GM23338 (cell line): Measurements from ENCODE around the gene EPC1. TPM values are rescaled to one million over a fixed set of nuclear protein-coding genes. Genes with fewer than 3 reads are reported as not detected.

Experiments
- ATAC-seq: fragments of 200-7000 bp; cut with Tn5 transposase; 3 replicates; pipeline ENCODE4 v1.9.1; 2020
- DNase-seq: peaks from one replicate; pipeline ENCODE4 v3.0.0-alpha.2; 2015; ENCODE audit warnings: low spot score
- H2AFZ ChIP-seq: fragments of 200-600 bp; sonication (generic); 2 replicates; pipeline ENCODE4 v1.8.0; 2016; ENCODE audit warnings: antibody characterized with exemption, mild to moderate bottlenecking, moderate library complexity
- H3F3A ChIP-seq: fragments of 200-600 bp; sonication (generic); replicated peaks from 2 replicates; pipeline ENCODE4 v1.8.0; 2017; ENCODE audit warnings: antibody characterized with exemption, mixed run types, low read depth
- H3K27ac ChIP-seq: fragments of 200-600 bp; sonication (generic); 2 replicates; pipeline ENCODE4 v1.6.1; 2016; ENCODE audit warnings: low read depth
- H3K27me3 ChIP-seq: fragments of 200-600 bp; sonication (generic); 2 replicates; pipeline ENCODE4 v1.8.0; 2016; ENCODE audit warnings: mild to moderate bottlenecking, mixed run types, moderate library complexity; ENCODE audit not compliant: insufficient read depth
- H3K36me3 ChIP-seq: fragments of 200-600 bp; sonication (generic); 2 replicates; pipeline ENCODE4 v1.8.0; 2016; ENCODE audit warnings: mild to moderate bottlenecking; ENCODE audit not compliant: insufficient read depth
- H3K4me1 ChIP-seq: fragments of 200-600 bp; sonication (generic); 2 replicates; pipeline ENCODE4 v1.8.0; 2016; ENCODE audit warnings: mild to moderate bottlenecking, moderate library complexity; ENCODE audit not compliant: insufficient read depth
- H3K4me2 ChIP-seq: fragments of 200-600 bp; sonication (generic); 2 replicates; pipeline ENCODE4 v1.7.1; 2017; ENCODE audit warnings: mixed run types
- H3K4me3 ChIP-seq: fragments of 200-600 bp; sonication (generic); 2 replicates; pipeline ENCODE4 v1.6.1; 2016; ENCODE audit warnings: mixed run types
- H3K79me2 ChIP-seq: fragments of 200-600 bp; sonication (generic); replicated peaks from 2 replicates; pipeline ENCODE4 v1.8.0; 2017; ENCODE audit warnings: mild to moderate bottlenecking; ENCODE audit not compliant: insufficient read depth
- H3K9me2 ChIP-seq: fragments of 200-600 bp; sonication (generic); 2 replicates; pipeline ENCODE4 v1.8.0; 2017; ENCODE audit not compliant: insufficient read depth
- H4K20me1 ChIP-seq: fragments of 200-600 bp; sonication (generic); replicated peaks from 2 replicates; pipeline ENCODE4 v1.8.0; 2017; ENCODE audit warnings: mild to moderate bottlenecking; ENCODE audit not compliant: insufficient read depth
- H3K27ac Mint-ChIP-seq: 2 replicates; pipeline ENCODE4 v1.8.0; 2020; ENCODE audit warnings: inconsistent platforms, mild to moderate bottlenecking, moderate library complexity, mixed read lengths
- H3K27me3 Mint-ChIP-seq: 3 replicates; pipeline ENCODE4 v1.8.0; 2022; ENCODE audit warnings: low read depth, mild to moderate bottlenecking, moderate library complexity, mixed read lengths, inconsistent platforms; ENCODE audit not compliant: insufficient read depth, poor library complexity
- H3K36me3 Mint-ChIP-seq: 3 replicates; pipeline ENCODE4 v1.8.0; 2021; ENCODE audit warnings: low read depth, mild to moderate bottlenecking, inconsistent platforms, moderate library complexity, mixed read lengths
- H3K4me1 Mint-ChIP-seq: 3 replicates; pipeline ENCODE4 v1.8.0; 2020; ENCODE audit warnings: mild to moderate bottlenecking, inconsistent platforms, mixed read lengths
- H3K4me3 Mint-ChIP-seq: 3 replicates; pipeline ENCODE4 v1.8.0; 2021; ENCODE audit warnings: moderate library complexity, mild to moderate bottlenecking, inconsistent platforms, mixed read lengths
- H3K9me3 Mint-ChIP-seq: 3 replicates; pipeline ENCODE4 v1.8.0; 2020; ENCODE audit warnings: moderate library complexity, mild to moderate bottlenecking, inconsistent platforms, mixed read lengths
- ETS1 ChIP-seq: IDR thresholded peaks from 2 replicates; pipeline ENCODE4 v1.6.1; 2016; ENCODE audit warnings: antibody characterized with exemption
- EZH2phosphoT487 ChIP-seq: fragments of 200-600 bp; sonication (generic); IDR thresholded peaks from one replicate; pipeline ENCODE4 v1.8.1; 2018; ENCODE audit warnings: antibody characterized with exemption; ENCODE audit not compliant: unreplicated experiment
- JUNB ChIP-seq: IDR thresholded peaks from one replicate; pipeline ENCODE4 v1.6.1; 2016; ENCODE audit warnings: antibody characterized with exemption; ENCODE audit not compliant: unreplicated experiment
- NANOG ChIP-seq: IDR thresholded peaks from 2 replicates; pipeline ENCODE4 v1.6.1; 2016; ENCODE audit warnings: antibody characterized with exemption, borderline replicate concordance
- POLR2AphosphoS5 ChIP-seq: IDR thresholded peaks from 2 replicates; pipeline ENCODE4 v1.6.1; 2016; ENCODE audit warnings: antibody characterized with exemption, low read depth
- REST ChIP-seq: IDR thresholded peaks from one replicate; pipeline ENCODE4 v1.6.1; 2018; ENCODE audit warnings: antibody characterized with exemption; ENCODE audit not compliant: unreplicated experiment
- STAT1 ChIP-seq: IDR thresholded peaks from one replicate; pipeline ENCODE4 v1.6.1; 2016; ENCODE audit warnings: antibody characterized with exemption; ENCODE audit not compliant: unreplicated experiment
- ZNF114 ChIP-seq: fragments of 250-450 bp; sonication (Bioruptor Pico); IDR thresholded peaks from 2 replicates; pipeline ENCODE4 v1.5.0; 2020; ENCODE audit warnings: mild to moderate bottlenecking, moderate library complexity
- ZNF331 ChIP-seq: fragments of 250-450 bp; sonication (Bioruptor Pico); IDR thresholded peaks from 2 replicates; pipeline ENCODE4 v1.5.0; 2020; ENCODE audit warnings: low read depth, mild to moderate bottlenecking, moderate library complexity
- polyA plus RNA-seq: library from polyadenylated mRNA; unstranded; fragments of >200 nt; fragmentation: Nextera tagmentation; extraction: Ambion mirVana; gene quantifications from 2 replicates; pipeline ENCODE4 v1.2.1, GENCODE V29; 2016
- total RNA-seq: library from RNA; depleted of rRNA; stranded (reverse); fragments of >200 nt; shearing (Covaris generic); gene quantifications from 2 replicates; pipeline ENCODE4 v1.2.3, GENCODE V29; 2014
- TF ChIP-seq, protein P1 (sequence below): fragments of 250-450 bp; sonication (Bioruptor Pico); IDR thresholded peaks from 2 replicates; pipeline ENCODE4 v1.5.0; 2020; ENCODE audit warnings: mild to moderate bottlenecking, moderate library complexity
- TF ChIP-seq, protein P2 (sequence below), 2 experiments: fragments of 200-600 bp in 1 of 2; sonication (generic) in 1 of 2; conservative IDR thresholded peaks; 2 replicates each; pipeline versions ENCODE4 v1.5.1 to v1.6.1; 2016 to 2017; ENCODE audit warnings: antibody characterized with exemption in 2 of 2, low read depth in 2 of 2, mild to moderate bottlenecking in 2 of 2, moderate library complexity in 1 of 2

The EPC1 gene
- total and polyA plus RNA-seq, 2 experiments from 2014 or later: 24.1 to 25.9 TPM

GRCh38 chr10:32240471-32240870 lies 106.5 kb downstream of the EPC1 start:
- H3F3A ChIP-seq: no peaks in the 10 kb centered on the region
- Mint-ChIP-seq H3K27ac (no peak overlapping the region), H3K4me1 (no peaks in the 10 kb centered on the region), H3K27me3 (peaks cover 2% of the 10 kb centered on the region), H3K36me3 (0 out of 3 replicates have a peak, but pooled peaks cover 3% of the 10 kb centered on the region), H3K9me3 (peaks cover 6% of the 10 kb centered on the region), H3K4me3 (no peak overlapping the region)
- H3K79me2 ChIP-seq: no peaks in the 10 kb centered on the region
- H3K36me3 ChIP-seq: no peaks in the 10 kb centered on the region
- no peaks in the 10 kb centered on the region for H3K4me1 ChIP-seq
- no peak overlapping the region for H3K27ac ChIP-seq
- no peak overlapping the region for H3K4me2 ChIP-seq
- ATAC-seq: no peak
- H3K9me2 ChIP-seq: no peaks in the 10 kb centered on the region
- no peak for DNase-seq
- no peak overlapping the region for H2AFZ ChIP-seq
- no peaks in the 10 kb centered on the region for H4K20me1 ChIP-seq
- no peaks in the 10 kb centered on the region for H3K27me3 ChIP-seq
- TF ChIP-seq NANOG: no peak
- TF ChIP-seq, protein P1, sequence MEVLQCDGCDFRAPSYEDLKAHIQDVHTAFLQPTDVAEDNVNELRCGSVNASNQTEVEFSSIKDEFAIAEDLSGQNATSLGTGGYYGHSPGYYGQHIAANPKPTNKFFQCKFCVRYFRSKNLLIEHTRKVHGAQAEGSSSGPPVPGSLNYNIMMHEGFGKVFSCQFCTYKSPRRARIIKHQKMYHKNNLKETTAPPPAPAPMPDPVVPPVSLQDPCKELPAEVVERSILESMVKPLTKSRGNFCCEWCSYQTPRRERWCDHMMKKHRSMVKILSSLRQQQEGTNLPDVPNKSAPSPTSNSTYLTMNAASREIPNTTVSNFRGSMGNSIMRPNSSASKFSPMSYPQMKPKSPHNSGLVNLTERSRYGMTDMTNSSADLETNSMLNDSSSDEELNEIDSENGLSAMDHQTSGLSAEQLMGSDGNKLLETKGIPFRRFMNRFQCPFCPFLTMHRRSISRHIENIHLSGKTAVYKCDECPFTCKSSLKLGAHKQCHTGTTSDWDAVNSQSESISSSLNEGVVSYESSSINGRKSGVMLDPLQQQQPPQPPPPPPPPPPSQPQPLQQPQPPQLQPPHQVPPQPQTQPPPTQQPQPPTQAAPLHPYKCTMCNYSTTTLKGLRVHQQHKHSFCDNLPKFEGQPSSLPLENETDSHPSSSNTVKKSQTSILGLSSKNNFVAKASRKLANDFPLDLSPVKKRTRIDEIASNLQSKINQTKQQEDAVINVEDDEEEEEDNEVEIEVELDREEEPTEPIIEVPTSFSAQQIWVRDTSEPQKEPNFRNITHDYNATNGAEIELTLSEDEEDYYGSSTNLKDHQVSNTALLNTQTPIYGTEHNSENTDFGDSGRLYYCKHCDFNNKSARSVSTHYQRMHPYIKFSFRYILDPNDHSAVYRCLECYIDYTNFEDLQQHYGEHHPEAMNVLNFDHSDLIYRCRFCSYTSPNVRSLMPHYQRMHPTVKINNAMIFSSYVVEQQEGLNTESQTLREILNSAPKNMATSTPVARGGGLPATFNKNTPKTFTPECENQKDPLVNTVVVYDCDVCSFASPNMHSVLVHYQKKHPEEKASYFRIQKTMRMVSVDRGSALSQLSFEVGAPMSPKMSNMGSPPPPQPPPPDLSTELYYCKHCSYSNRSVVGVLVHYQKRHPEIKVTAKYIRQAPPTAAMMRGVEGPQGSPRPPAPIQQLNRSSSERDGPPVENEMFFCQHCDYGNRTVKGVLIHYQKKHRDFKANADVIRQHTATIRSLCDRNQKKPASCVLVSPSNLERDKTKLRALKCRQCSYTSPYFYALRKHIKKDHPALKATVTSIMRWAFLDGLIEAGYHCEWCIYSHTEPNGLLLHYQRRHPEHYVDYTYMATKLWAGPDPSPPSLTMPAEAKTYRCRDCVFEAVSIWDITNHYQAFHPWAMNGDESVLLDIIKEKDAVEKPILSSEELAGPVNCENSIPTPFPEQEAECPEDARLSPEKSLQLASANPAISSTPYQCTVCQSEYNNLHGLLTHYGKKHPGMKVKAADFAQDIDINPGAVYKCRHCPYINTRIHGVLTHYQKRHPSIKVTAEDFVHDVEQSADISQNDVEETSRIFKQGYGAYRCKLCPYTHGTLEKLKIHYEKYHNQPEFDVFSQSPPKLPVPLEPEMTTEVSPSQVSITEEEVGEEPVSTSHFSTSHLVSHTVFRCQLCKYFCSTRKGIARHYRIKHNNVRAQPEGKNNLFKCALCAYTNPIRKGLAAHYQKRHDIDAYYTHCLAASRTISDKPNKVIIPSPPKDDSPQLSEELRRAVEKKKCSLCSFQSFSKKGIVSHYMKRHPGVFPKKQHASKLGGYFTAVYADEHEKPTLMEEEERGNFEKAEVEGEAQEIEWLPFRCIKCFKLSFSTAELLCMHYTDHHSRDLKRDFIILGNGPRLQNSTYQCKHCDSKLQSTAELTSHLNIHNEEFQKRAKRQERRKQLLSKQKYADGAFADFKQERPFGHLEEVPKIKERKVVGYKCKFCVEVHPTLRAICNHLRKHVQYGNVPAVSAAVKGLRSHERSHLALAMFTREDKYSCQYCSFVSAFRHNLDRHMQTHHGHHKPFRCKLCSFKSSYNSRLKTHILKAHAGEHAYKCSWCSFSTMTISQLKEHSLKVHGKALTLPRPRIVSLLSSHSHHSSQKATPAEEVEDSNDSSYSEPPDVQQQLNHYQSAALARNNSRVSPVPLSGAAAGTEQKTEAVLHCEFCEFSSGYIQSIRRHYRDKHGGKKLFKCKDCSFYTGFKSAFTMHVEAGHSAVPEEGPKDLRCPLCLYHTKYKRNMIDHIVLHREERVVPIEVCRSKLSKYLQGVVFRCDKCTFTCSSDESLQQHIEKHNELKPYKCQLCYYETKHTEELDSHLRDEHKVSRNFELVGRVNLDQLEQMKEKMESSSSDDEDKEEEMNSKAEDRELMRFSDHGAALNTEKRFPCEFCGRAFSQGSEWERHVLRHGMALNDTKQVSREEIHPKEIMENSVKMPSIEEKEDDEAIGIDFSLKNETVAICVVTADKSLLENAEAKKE (CRISPR knock-in tag): no peak
- TF ChIP-seq ETS1: no peak
- no peak for TF ChIP-seq REST
- no peak for TF ChIP-seq EZH2phosphoT487
- TF ChIP-seq ZNF331: no peak
- TF ChIP-seq POLR2AphosphoS5: no peak
- no peak for TF ChIP-seq JUNB
- no peak for TF ChIP-seq STAT1
- TF ChIP-seq ZNF114 (CRISPR knock-in tag): no peak
- TF ChIP-seq, protein P2, sequence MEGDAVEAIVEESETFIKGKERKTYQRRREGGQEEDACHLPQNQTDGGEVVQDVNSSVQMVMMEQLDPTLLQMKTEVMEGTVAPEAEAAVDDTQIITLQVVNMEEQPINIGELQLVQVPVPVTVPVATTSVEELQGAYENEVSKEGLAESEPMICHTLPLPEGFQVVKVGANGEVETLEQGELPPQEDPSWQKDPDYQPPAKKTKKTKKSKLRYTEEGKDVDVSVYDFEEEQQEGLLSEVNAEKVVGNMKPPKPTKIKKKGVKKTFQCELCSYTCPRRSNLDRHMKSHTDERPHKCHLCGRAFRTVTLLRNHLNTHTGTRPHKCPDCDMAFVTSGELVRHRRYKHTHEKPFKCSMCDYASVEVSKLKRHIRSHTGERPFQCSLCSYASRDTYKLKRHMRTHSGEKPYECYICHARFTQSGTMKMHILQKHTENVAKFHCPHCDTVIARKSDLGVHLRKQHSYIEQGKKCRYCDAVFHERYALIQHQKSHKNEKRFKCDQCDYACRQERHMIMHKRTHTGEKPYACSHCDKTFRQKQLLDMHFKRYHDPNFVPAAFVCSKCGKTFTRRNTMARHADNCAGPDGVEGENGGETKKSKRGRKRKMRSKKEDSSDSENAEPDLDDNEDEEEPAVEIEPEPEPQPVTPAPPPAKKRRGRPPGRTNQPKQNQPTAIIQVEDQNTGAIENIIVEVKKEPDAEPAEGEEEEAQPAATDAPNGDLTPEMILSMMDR (conservative IDR thresholded peaks at IDR 0.05; ENCODE audit: low read depth in 2 of 2): no peak
- H3K4me3 ChIP-seq: no peak overlapping the region
